GM21723 (cell line): ENCODE results near the gene CHD9.

Experiments used
- ATAC-seq: cut with Tn5 transposase; IDR thresholded peaks from one replicate; pipeline ENCODE4 v1.9.1; 2021; ENCODE audit warnings: mild to moderate bottlenecking, moderate library complexity; ENCODE audit not compliant: unreplicated experiment

Gene CHD9

GRCh38 chr16:53357208-53357586, 302.4 kb downstream of the CHD9 start:
- no peak for ATAC-seq

- ATAC-seq: no peak
Observed at GRCh38 chr16:53357955-53358354, 303.2 kb downstream of the CHD9 start.

GRCh38 chr16:53358884-53359283, 304.1 kb downstream of the CHD9 start:
- no peak for ATAC-seq

GRCh38 chr16:53369921-53370320, 315.1 kb downstream of the CHD9 start:
- no peak for ATAC-seq

GRCh38 chr16:53370827-53371226, 316.0 kb downstream of the CHD9 start:
- no peak for ATAC-seq

- peak; percentile 56 for ATAC-seq
Observed at GRCh38 chr16:53372992-53373871, 318.4 kb downstream of the CHD9 start.

GRCh38 chr16:53374800-53375199, 320.0 kb downstream of the CHD9 start:
- ATAC-seq: no peak

- ATAC-seq: no peak
Observed at GRCh38 chr16:53378138-53378537, 323.3 kb downstream of the CHD9 start.
